HEK293 (cell line): Measurements from ENCODE around the gene KRT8.

Experiments
- BCL6B ChIP-seq: fragments of 450-650 bp; formaldehyde crosslinking; IDR thresholded peaks from 2 replicates; pipeline ENCODE4 v1.5.1; 2017; ENCODE audit warnings: missing biosample characterization, missing genetic modification characterization
- CTCF ChIP-seq: fragments of 450-650 bp; formaldehyde crosslinking; IDR thresholded peaks from 2 replicates; pipeline ENCODE4 v1.5.1; 2016; ENCODE audit warnings: missing biosample characterization, missing genetic modification characterization
- KLF1 ChIP-seq: fragments of 450-650 bp; formaldehyde crosslinking; IDR thresholded peaks from 2 replicates; pipeline ENCODE4 v1.5.1; 2016; ENCODE audit warnings: missing biosample characterization, missing genetic modification characterization
- PRDM10 ChIP-seq: fragments of 450-650 bp; formaldehyde crosslinking; IDR thresholded peaks from 2 replicates; pipeline ENCODE4 v1.5.1; 2016; ENCODE audit warnings: missing biosample characterization, missing genetic modification characterization
- RBAK ChIP-seq: fragments of 450-650 bp; formaldehyde crosslinking; IDR thresholded peaks from 2 replicates; pipeline ENCODE4 v1.5.1; 2016; ENCODE audit warnings: missing biosample characterization, missing genetic modification characterization
- SETDB1 ChIP-seq: IDR thresholded peaks from one replicate; pipeline ENCODE4 v1.6.1; 2017; ENCODE audit warnings: mild to moderate bottlenecking, low read length, moderate library complexity, mixed read lengths; ENCODE audit not compliant: insufficient read length
- SP3 ChIP-seq: fragments of 450-650 bp; formaldehyde crosslinking; IDR thresholded peaks from 2 replicates; pipeline ENCODE4 v1.5.1; 2016; ENCODE audit warnings: missing biosample characterization, missing genetic modification characterization
- ZBTB20 ChIP-seq: fragments of 450-650 bp; formaldehyde crosslinking; IDR thresholded peaks from 2 replicates; pipeline ENCODE4 v1.5.1; 2016; ENCODE audit warnings: missing biosample characterization, missing genetic modification characterization
- ZNF155 ChIP-seq: fragments of 450-650 bp; formaldehyde crosslinking; IDR thresholded peaks from 2 replicates; pipeline ENCODE4 v1.5.1; 2016; ENCODE audit warnings: missing biosample characterization, missing genetic modification characterization
- ZNF169 ChIP-seq: fragments of 450-650 bp; formaldehyde crosslinking; IDR thresholded peaks from 2 replicates; pipeline ENCODE4 v1.5.1; 2016; ENCODE audit warnings: missing biosample characterization, missing genetic modification characterization
- ZNF19 ChIP-seq: fragments of 450-650 bp; formaldehyde crosslinking; IDR thresholded peaks from 2 replicates; pipeline ENCODE4; 2016; ENCODE audit warnings: missing biosample characterization, missing genetic modification characterization, low read depth
- ZNF266 ChIP-seq: fragments of 450-650 bp; formaldehyde crosslinking; IDR thresholded peaks from 2 replicates; pipeline ENCODE4 v1.5.1; 2016; ENCODE audit warnings: missing biosample characterization, missing genetic modification characterization, low read depth
- ZNF366 ChIP-seq: fragments of 450-650 bp; formaldehyde crosslinking; conservative IDR thresholded peaks from 2 replicates; pipeline ENCODE4 v1.5.1; 2016; ENCODE audit warnings: missing biosample characterization, missing genetic modification characterization
- ZNF433 ChIP-seq: fragments of 450-650 bp; formaldehyde crosslinking; IDR thresholded peaks from 2 replicates; pipeline ENCODE4 v1.5.1; 2016; ENCODE audit warnings: missing biosample characterization, missing genetic modification characterization, low read depth
- ZNF621 ChIP-seq: fragments of 450-650 bp; formaldehyde crosslinking; IDR thresholded peaks from 2 replicates; pipeline ENCODE4 v1.5.1; 2017; ENCODE audit warnings: missing biosample characterization, missing genetic modification characterization
- ZNF677 ChIP-seq: fragments of 450-650 bp; IDR thresholded peaks from 2 replicates; pipeline ENCODE4 v1.5.0; 2018; ENCODE audit warnings: missing biosample characterization, mild to moderate bottlenecking, missing genetic modification characterization, moderate library complexity
- ZNF747 ChIP-seq: fragments of 450-650 bp; formaldehyde crosslinking; IDR thresholded peaks from 2 replicates; pipeline ENCODE4 v1.5.1; 2016; ENCODE audit warnings: missing biosample characterization, missing genetic modification characterization
- ZNF76 ChIP-seq: fragments of 450-650 bp; formaldehyde crosslinking; IDR thresholded peaks from 2 replicates; pipeline ENCODE4; 2016; ENCODE audit warnings: low read depth, missing biosample characterization, missing genetic modification characterization, borderline replicate concordance
- ZNF791 ChIP-seq: fragments of 450-650 bp; formaldehyde crosslinking; IDR thresholded peaks from 2 replicates; pipeline ENCODE4 v1.5.1; 2016; ENCODE audit warnings: missing biosample characterization, missing genetic modification characterization
- ZSCAN5A ChIP-seq: fragments of 450-650 bp; formaldehyde crosslinking; IDR thresholded peaks from 2 replicates; pipeline ENCODE4 v1.5.1; 2016; ENCODE audit warnings: missing biosample characterization, missing genetic modification characterization

The KRT8 gene

GRCh38 chr12:52870361-52871290 lies 34.2 kb downstream of the KRT8 start (continued):
- TF ChIP-seq ZNF155 (no peak), ZNF169 (no peak), ZNF747 (tag by site-specific recombination) (no peak), ZNF791 (no peak), ZBTB20 (tag by site-specific recombination) (no peak), BCL6B (no peak), ZNF677 (no peak), ZNF76 (tag by site-specific recombination) (no peak), PRDM10 (tag by site-specific recombination) (peak; percentile 19; the same call in 1 of the 2 replicates), ZNF19 (tag by site-specific recombination) (no peak), SP3 (tag by site-specific recombination) (0 out of 2 replicates have a peak, but pooled peaks have one; percentile 23), KLF1 (tag by site-specific recombination) (peak; percentile 69), ZSCAN5A (no peak), ZNF266 (tag by site-specific recombination) (no peak), ZNF433 (no peak), ZNF621 (no peak), RBAK (no peak), ZNF366 (tag by site-specific recombination) (peak; percentile 59), SETDB1 (no peak), CTCF (tag by site-specific recombination) (peak; percentile 84)
